OCI-LY1 (cell line): ENCODE results near the gene AGBL1.

ENCODE experiments used
- H2AFZ ChIP-seq: fragments of 200-600 bp; sonication (generic), shearing (Covaris generic); 2 replicates; pipeline ENCODE4 v1.6.0; 2014; ENCODE audit warnings: antibody characterized with exemption, mild to moderate bottlenecking, low read length
- H3F3A ChIP-seq: fragments of 200-600 bp; sonication (generic), shearing (Covaris generic); 2 replicates; pipeline ENCODE4 v1.6.0; 2014; ENCODE audit warnings: mild to moderate bottlenecking, antibody characterized with exemption, low read length, moderate library complexity; ENCODE audit not compliant: insufficient read depth
- H3K27ac ChIP-seq: fragments of 200-600 bp; sonication (generic); 2 replicates; pipeline ENCODE4 v1.5.1; 2014; ENCODE audit warnings: low read length, mixed run types, mild to moderate bottlenecking, low read depth; ENCODE audit not compliant: poor library complexity, severe bottlenecking
- H3K27me3 ChIP-seq: fragments of 200-600 bp; sonication (generic); 2 replicates; pipeline ENCODE4 v1.6.0; 2014; ENCODE audit warnings: antibody characterized with exemption, mild to moderate bottlenecking, low read length, moderate library complexity; ENCODE audit not compliant: insufficient read depth
- H3K36me3 ChIP-seq: fragments of 200-600 bp; sonication (generic); 2 replicates; pipeline ENCODE4 v1.6.1; 2014; ENCODE audit warnings: mild to moderate bottlenecking, antibody characterized with exemption, low read length, moderate library complexity, mixed read lengths; ENCODE audit not compliant: insufficient read depth
- H3K4me1 ChIP-seq: fragments of 200-600 bp; sonication (generic); 2 replicates; pipeline ENCODE4 v1.5.1; 2014; ENCODE audit warnings: mild to moderate bottlenecking, low read length, moderate library complexity; ENCODE audit not compliant: insufficient read depth, severe bottlenecking
- H3K4me2 ChIP-seq: fragments of 200-600 bp; sonication (generic), shearing (Covaris generic); 2 replicates; pipeline ENCODE4 v1.6.1; 2014; ENCODE audit warnings: low read length
- H3K4me3 ChIP-seq: fragments of 200-600 bp; sonication (generic); 2 replicates; pipeline ENCODE4 v1.5.1; 2014; ENCODE audit warnings: low read length, low read depth, mild to moderate bottlenecking, mixed read lengths; ENCODE audit not compliant: poor library complexity, severe bottlenecking
- H3K79me2 ChIP-seq: fragments of 200-600 bp; shearing (Covaris generic); 2 replicates; pipeline ENCODE4 v1.6.1; 2016; ENCODE audit warnings: mixed run types, low read length, mixed read lengths; ENCODE audit not compliant: insufficient read depth
- H3K9ac ChIP-seq: fragments of 200-600 bp; sonication (generic), shearing (Covaris generic); 2 replicates; pipeline ENCODE4 v1.6.1; 2014; ENCODE audit warnings: mild to moderate bottlenecking, low read length, mixed read lengths
- H3K9me2 ChIP-seq: fragments of 200-600 bp; sonication (generic), shearing (Covaris generic); 2 replicates; pipeline ENCODE4 v1.6.1; 2014; ENCODE audit warnings: low read depth, mild to moderate bottlenecking, low read length, mixed read lengths
- H3K9me3 ChIP-seq: fragments of 200-600 bp; shearing (Covaris generic); 2 replicates; pipeline ENCODE4 v1.6.1; 2014; ENCODE audit warnings: low read length, mixed read lengths
- H4K20me1 ChIP-seq: fragments of 200-600 bp; sonication (generic), shearing (Covaris generic); 2 replicates; pipeline ENCODE4 v1.6.0; 2016; ENCODE audit warnings: mild to moderate bottlenecking, low read length; ENCODE audit not compliant: insufficient read depth
- EZH2 ChIP-seq: fragments of 200-600 bp; sonication (generic), shearing (Covaris generic); IDR thresholded peaks from 2 replicates; pipeline ENCODE4 v1.8.0; 2017; ENCODE audit warnings: borderline replicate concordance, mixed run types, mild to moderate bottlenecking, antibody characterized with exemption, low read length, moderate library complexity, mixed read lengths
- TF ChIP-seq, protein P1 (sequence below): fragments of 200-600 bp; sonication (generic), shearing (Covaris generic); IDR thresholded peaks from 2 replicates; pipeline ENCODE4 v1.5.1; 2017; ENCODE audit warnings: mild to moderate bottlenecking, antibody characterized with exemption, low read length, moderate library complexity, mixed read lengths

AGBL1 gene

GRCh38 chr15:86392296-86392695 lies 312.6 kb downstream of the AGBL1 start:
- Histone ChIP-seq H3K27ac (no peak overlapping the region), H3K4me3 (no peak overlapping the region), H2AFZ (no peak overlapping the region), H4K20me1 (no peaks in the 10 kb centered on the region), H3K9ac (no peak overlapping the region), H3K27me3 (no peaks in the 10 kb centered on the region), H3K36me3 (no peaks in the 10 kb centered on the region), H3K9me2 (no peaks in the 10 kb centered on the region), H3K4me1 (no peaks in the 10 kb centered on the region), H3K79me2 (no peaks in the 10 kb centered on the region), H3F3A (no peaks in the 10 kb centered on the region), H3K4me2 (no peak overlapping the region), H3K9me3 (no peaks in the 10 kb centered on the region)
- TF ChIP-seq, protein P1, sequence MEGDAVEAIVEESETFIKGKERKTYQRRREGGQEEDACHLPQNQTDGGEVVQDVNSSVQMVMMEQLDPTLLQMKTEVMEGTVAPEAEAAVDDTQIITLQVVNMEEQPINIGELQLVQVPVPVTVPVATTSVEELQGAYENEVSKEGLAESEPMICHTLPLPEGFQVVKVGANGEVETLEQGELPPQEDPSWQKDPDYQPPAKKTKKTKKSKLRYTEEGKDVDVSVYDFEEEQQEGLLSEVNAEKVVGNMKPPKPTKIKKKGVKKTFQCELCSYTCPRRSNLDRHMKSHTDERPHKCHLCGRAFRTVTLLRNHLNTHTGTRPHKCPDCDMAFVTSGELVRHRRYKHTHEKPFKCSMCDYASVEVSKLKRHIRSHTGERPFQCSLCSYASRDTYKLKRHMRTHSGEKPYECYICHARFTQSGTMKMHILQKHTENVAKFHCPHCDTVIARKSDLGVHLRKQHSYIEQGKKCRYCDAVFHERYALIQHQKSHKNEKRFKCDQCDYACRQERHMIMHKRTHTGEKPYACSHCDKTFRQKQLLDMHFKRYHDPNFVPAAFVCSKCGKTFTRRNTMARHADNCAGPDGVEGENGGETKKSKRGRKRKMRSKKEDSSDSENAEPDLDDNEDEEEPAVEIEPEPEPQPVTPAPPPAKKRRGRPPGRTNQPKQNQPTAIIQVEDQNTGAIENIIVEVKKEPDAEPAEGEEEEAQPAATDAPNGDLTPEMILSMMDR: no peak
- TF ChIP-seq EZH2: no peak

- H3K4me2 ChIP-seq: no peak overlapping the region
- no peaks in the 10 kb centered on the region for H4K20me1 ChIP-seq
- TF ChIP-seq, protein P1: no peak
- TF ChIP-seq EZH2: no peak
- H3K27me3 ChIP-seq: no peaks in the 10 kb centered on the region
- no peaks in the 10 kb centered on the region for H3F3A ChIP-seq
- H3K9me2 ChIP-seq: no peaks in the 10 kb centered on the region
- no peak overlapping the region for H2AFZ ChIP-seq
- no peaks in the 10 kb centered on the region for H3K9me3 ChIP-seq
- no peaks in the 10 kb centered on the region for H3K4me1 ChIP-seq
- H3K79me2 ChIP-seq: no peaks in the 10 kb centered on the region
- no peak overlapping the region for H3K27ac ChIP-seq
- H3K4me3 ChIP-seq: no peak overlapping the region
- no peak overlapping the region for H3K9ac ChIP-seq
- H3K36me3 ChIP-seq: no peaks in the 10 kb centered on the region
Observed at GRCh38 chr15:86392874-86393273, 313.2 kb downstream of the AGBL1 start.

DNA sequence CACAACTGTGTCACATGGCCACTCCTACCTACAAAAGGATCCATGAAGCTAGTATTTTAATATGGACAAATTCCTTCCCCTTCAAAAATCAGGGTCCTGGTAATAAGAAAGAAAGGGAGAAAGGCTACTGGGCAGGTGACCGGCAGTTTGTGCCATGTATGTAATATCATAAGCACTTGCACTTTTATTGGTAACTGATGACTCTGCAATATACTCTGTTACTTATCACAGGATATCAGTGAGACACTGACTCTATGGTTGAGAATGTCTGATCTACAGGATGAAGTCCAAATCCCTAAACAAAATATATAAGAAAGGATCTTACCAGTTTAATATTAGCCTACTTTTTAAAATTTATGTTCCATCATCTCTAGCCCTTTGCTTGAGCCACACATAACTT lies 315.2 kb downstream of the AGBL1 start:
- Histone ChIP-seq H3K27ac (no peak overlapping the region), H3K9ac (no peak overlapping the region), H3K27me3 (no peaks in the 10 kb centered on the region), H4K20me1 (no peaks in the 10 kb centered on the region), H3F3A (no peaks in the 10 kb centered on the region), H3K9me3 (no peaks in the 10 kb centered on the region), H3K79me2 (no peaks in the 10 kb centered on the region), H2AFZ (no peak overlapping the region), H3K4me2 (no peak overlapping the region), H3K9me2 (no peaks in the 10 kb centered on the region), H3K4me1 (no peaks in the 10 kb centered on the region), H3K36me3 (no peaks in the 10 kb centered on the region), H3K4me3 (no peak overlapping the region)
- TF ChIP-seq EZH2: no peak
- TF ChIP-seq, protein P1: no peak
